H1 (cell line): ENCODE results near the gene SHH. TPM values are rescaled to one million over a fixed set of nuclear protein-coding genes. Genes with fewer than 3 reads are reported as not detected.

ENCODE experiments used
- CTCF ChIA-PET: fragments of 300-600 bp; sonication (Branson Sonifier 250); formaldehyde crosslinking; loops from one replicate; lab custom pipeline; 2021; ENCODE audit not compliant: partially characterized antibody; lab: Charles Lee
- POLR2A ChIA-PET: fragments of 300-600 bp; sonication (Branson Sonifier 250); formaldehyde crosslinking; loops from one replicate; lab custom pipeline; 2021; ENCODE audit warnings: inconsistent platforms; ENCODE audit not compliant: partially characterized antibody; lab: Charles Lee
- DNase-seq, 2 experiments: peaks; one replicate each; pipeline versions ENCODE4 v3.0.0 to v3.0.0-alpha.2; 2010 to 2022; ENCODE audit warnings: low spot score in 2 of 2, low read depth in 1 of 2, mixed read lengths in 1 of 2
- FAIRE-seq: peaks from 2 replicates; lab custom pipeline; 2011; peaks lifted over from hg19 to GRCh38; lab: Jason Lieb, UNC
- H2AFZ ChIP-seq: 2 replicates; pipeline ENCODE4 v1.8.1; 2012; ENCODE audit warnings: low read length, inconsistent platforms
- H2AK5ac ChIP-seq: 2 replicates; pipeline ENCODE4 v1.6.1; 2013; ENCODE audit warnings: low read depth, low read length
- H2BK120ac ChIP-seq: replicated peaks from 2 replicates; pipeline ENCODE3; 2013; ENCODE audit warnings: low read depth, low read length, inconsistent platforms
- H2BK12ac ChIP-seq: 2 replicates; pipeline ENCODE4 v1.6.1; 2013; ENCODE audit warnings: low read depth, low read length
- H2BK15ac ChIP-seq: 2 replicates; pipeline ENCODE4 v1.6.1; 2013; ENCODE audit warnings: low read length
- H2BK20ac ChIP-seq: 2 replicates; pipeline ENCODE4 v1.6.1; 2013; ENCODE audit warnings: low read length
- H2BK5ac ChIP-seq: 2 replicates; pipeline ENCODE4 v1.6.1; 2013; ENCODE audit warnings: low read depth, low read length
- H3K14ac ChIP-seq: 2 replicates; pipeline ENCODE4 v1.6.1; 2013; ENCODE audit warnings: inconsistent platforms; ENCODE audit not compliant: insufficient read length
- H3K18ac ChIP-seq: 2 replicates; pipeline ENCODE4 v1.6.1; 2013; ENCODE audit warnings: low read length; ENCODE audit errors: extremely low read depth
- H3K23ac ChIP-seq: 2 replicates; pipeline ENCODE4 v1.6.1; 2013; ENCODE audit warnings: inconsistent platforms; ENCODE audit not compliant: insufficient read length
- H3K23me2 ChIP-seq: 2 replicates; pipeline ENCODE4 v1.6.1; 2013; ENCODE audit warnings: low read depth, low read length
- H3K27ac ChIP-seq: 2 replicates; pipeline ENCODE4 v1.6.1; 2011; ENCODE audit warnings: low read depth, low read length, inconsistent platforms
- H3K27me3 ChIP-seq, 4 experiments: replicated peaks in 1 of 4; 1 replicate in 1 of 4; 2 replicates in 3 of 4; pipeline versions ENCODE4 v1.6.1 to v1.8.1; 2011 to 2013; ENCODE audit warnings: low read length in 3 of 4, mild to moderate bottlenecking in 3 of 4, inconsistent platforms in 2 of 4, mixed read lengths in 2 of 4, moderate library complexity in 1 of 4; ENCODE audit not compliant: control insufficient read depth in 3 of 4, insufficient read depth in 3 of 4; ENCODE audit errors: extremely low read depth in 1 of 4
- H3K36me3 ChIP-seq, 4 experiments: 2 replicates each; pipeline versions ENCODE4 v1.6.1 to v1.8.1; 2011 to 2013; ENCODE audit warnings: mild to moderate bottlenecking in 4 of 4, low read length in 3 of 4, moderate library complexity in 2 of 4, control low read depth in 1 of 4, inconsistent platforms in 1 of 4; ENCODE audit not compliant: insufficient read depth in 4 of 4, control insufficient read depth in 2 of 4
- H3K4ac ChIP-seq: replicated peaks from 2 replicates; pipeline ENCODE3; 2013; ENCODE audit warnings: low read length, low read depth, mixed read lengths, inconsistent platforms; ENCODE audit not compliant: insufficient read length
- H3K4me1 ChIP-seq, 4 experiments: replicated peaks in 1 of 4; 1 replicate in 1 of 4; 2 replicates in 3 of 4; pipeline versions ENCODE4 v1.6.1 to v1.8.1; 2011 to 2013; ENCODE audit warnings: low read length in 3 of 4, inconsistent platforms in 2 of 4, mixed read lengths in 1 of 4; ENCODE audit not compliant: insufficient read depth in 4 of 4, control insufficient read depth in 3 of 4
- H3K4me2 ChIP-seq, 2 experiments: 2 replicates each; pipeline versions ENCODE4 v1.6.1 to v1.8.1; 2011 to 2013; ENCODE audit warnings: low read depth in 2 of 2, low read length in 2 of 2, control low read depth in 1 of 2, inconsistent platforms in 1 of 2, mild to moderate bottlenecking in 1 of 2; ENCODE audit not compliant: insufficient read depth in 1 of 2
- H3K4me3 ChIP-seq, 4 experiments: fragments of 200-600, 300-600 bp in 1 of 4; sonication (generic), shearing (Covaris generic), sonication (Bioruptor Twin) in 1 of 4; 2 replicates each; pipeline versions ENCODE4 v1.5.1 to v1.8.1; 2011 to 2016; ENCODE audit warnings: low read length in 4 of 4, low read depth in 3 of 4, control low read depth in 2 of 4, inconsistent platforms in 2 of 4, mild to moderate bottlenecking in 2 of 4, mixed read lengths in 1 of 4, moderate library complexity in 1 of 4; ENCODE audit not compliant: insufficient read depth in 2 of 4; ENCODE audit errors: extremely low read depth in 1 of 4
- H3K56ac ChIP-seq: replicated peaks from 2 replicates; pipeline ENCODE3; 2013; ENCODE audit warnings: low read depth, mild to moderate bottlenecking, mixed read lengths, low read length, inconsistent platforms; ENCODE audit not compliant: insufficient read length
- H3K79me1 ChIP-seq: 2 replicates; pipeline ENCODE4 v1.6.1; 2013; ENCODE audit warnings: low read depth, low read length, control low read depth
- H3K79me2 ChIP-seq, 2 experiments: 2 replicates each; pipeline versions ENCODE4 v1.6.1 to v1.8.1; 2012 to 2013; ENCODE audit warnings: low read length in 2 of 2, mild to moderate bottlenecking in 2 of 2, inconsistent platforms in 1 of 2; ENCODE audit not compliant: insufficient read depth in 2 of 2, control insufficient read depth in 1 of 2
- H3K9ac ChIP-seq, 4 experiments: replicated peaks in 1 of 4; 1 replicate in 1 of 4; 2 replicates in 3 of 4; pipeline versions ENCODE4 v1.6.1 to v1.8.1; 2011 to 2013; ENCODE audit warnings: low read depth in 3 of 4, low read length in 3 of 4, control low read depth in 2 of 4, mild to moderate bottlenecking in 2 of 4, moderate library complexity in 2 of 4, inconsistent platforms in 1 of 4; ENCODE audit errors: extremely low read depth in 1 of 4
- H3K9me3 ChIP-seq, 2 experiments: 2 replicates each; pipeline versions ENCODE4 v1.6.1 to v1.8.1; 2012 to 2013; ENCODE audit warnings: mild to moderate bottlenecking in 2 of 2, moderate library complexity in 2 of 2, control low read depth in 1 of 2, inconsistent platforms in 1 of 2, low read depth in 1 of 2, low read length in 1 of 2, mixed read lengths in 1 of 2; ENCODE audit not compliant: insufficient read depth in 2 of 2
- H4K20me1 ChIP-seq, 2 experiments: replicated peaks in 1 of 2; 2 replicates each; pipeline versions ENCODE3 to v1.8.1; 2011 to 2013; ENCODE audit warnings: inconsistent platforms in 2 of 2, low read length in 2 of 2, mild to moderate bottlenecking in 1 of 2; ENCODE audit not compliant: insufficient read depth in 2 of 2, control insufficient read depth in 1 of 2
- H4K5ac ChIP-seq: 2 replicates; pipeline ENCODE4 v1.6.1; 2013; ENCODE audit warnings: low read length, low read depth, mixed read lengths, inconsistent platforms; ENCODE audit not compliant: insufficient read length
- H4K8ac ChIP-seq: 2 replicates; pipeline ENCODE4 v1.8.0; 2013; ENCODE audit warnings: mild to moderate bottlenecking, moderate library complexity, low read length, inconsistent platforms; ENCODE audit not compliant: insufficient read depth; ENCODE audit errors: extremely low read depth
- H4K91ac ChIP-seq: replicated peaks from 2 replicates; pipeline ENCODE3; 2013; ENCODE audit warnings: low read length, mixed read lengths, inconsistent platforms; ENCODE audit not compliant: insufficient read length
- ASH2L ChIP-seq: fragments of 200-600, 300-600 bp; sonication (generic); IDR thresholded peaks from one replicate; pipeline ENCODE4 v1.7.1; 2017; ENCODE audit warnings: low read length
- BRCA1 ChIP-seq: IDR thresholded peaks from 2 replicates; pipeline ENCODE4 v1.6.1; 2012; ENCODE audit warnings: low read depth, low read length, improper control_type of control experiment
- CBX5 ChIP-seq: fragments of 300-800, 300-1000 bp; sonication (generic); IDR thresholded peaks from 2 replicates; pipeline ENCODE4 v1.7.1; 2016; ENCODE audit warnings: antibody characterized with exemption, low read length, low read depth
- KDM5A ChIP-seq: fragments of 200-600 bp; IDR thresholded peaks from 2 replicates; pipeline ENCODE4 v1.7.1; 2012; ENCODE audit warnings: mild to moderate bottlenecking, low read length, inconsistent platforms, mixed read lengths
- POLR2AphosphoS5 ChIP-seq: IDR thresholded peaks from 2 replicates; pipeline ENCODE4 v1.6.1; 2011; ENCODE audit warnings: low read depth, low read length
- SRF ChIP-seq: IDR thresholded peaks from 2 replicates; pipeline ENCODE4 v1.6.1; 2011; ENCODE audit warnings: mild to moderate bottlenecking, low read depth, low read length, moderate library complexity
- TBP ChIP-seq: IDR thresholded peaks from 2 replicates; pipeline ENCODE4 v1.6.1; 2011; ENCODE audit warnings: low read depth, low read length, improper control_type of control experiment
- WGBS, 2 experiments: shearing (Covaris generic) in 1 of 2; methylation state at CpG; one replicate each; pipeline versions ENCODE4 v1.1.6 to v1.1.7; 2013 to 2015; ENCODE audit warnings: low lambda C conversion rate in 2 of 2, mixed read lengths in 2 of 2, inconsistent platforms in 1 of 2, low coverage in 1 of 2, missing lambda C conversion rate in 1 of 2; ENCODE audit not compliant: insufficient replicate concordance in 2 of 2, insufficient coverage in 1 of 2, insufficient read length in 1 of 2; ENCODE audit errors: extremely low coverage in 1 of 2, missing lambda C conversion rate in 1 of 2; 5-methylcytosine and 5-hydroxymethylcytosine counted together
- polyA plus RNA-seq, 7 experiments: library from polyadenylated mRNA; depleted of rRNA in 3 of 7; stranded (reverse) in 5 of 7; unstranded in 2 of 7; fragments of >200 nt in 5 of 7; fragments of 200-250 nt in 2 of 7; gene quantifications; 1 replicate in 5 of 7; 2 replicates in 1 of 7; 4 replicates in 1 of 7; pipeline versions ENCODE4 v1.2.1 to v1.2.3, GENCODE V29; 2011 to 2013; ENCODE audit warnings: missing spikeins in 2 of 7, mixed read lengths in 2 of 7
- total RNA-seq: library from RNA; stranded (reverse); fragmentation: NEBNext Ultra II Directional; extraction: Animal tissue kit (Norgen Biotek cat#: 25700); gene quantifications from 2 replicates; pipeline ENCODE4 v1.2.1, GENCODE V29; 2021

The SHH gene
- total and polyA plus RNA-seq, 2 of the 8 experiments (the other 6 are each of a cell fraction or from before 2014, with no cell fraction given) = not detected

- H3K4me2 ChIP-seq = no peak overlapping the region
- H3K36me3 ChIP-seq = peaks cover 11 to 43% (median 31%) of the 10 kb centered on the region in 4 experiments; a peak in 7 of 8 replicates
- no peak overlapping the region for H4K8ac ChIP-seq
- no peak overlapping the region for H4K91ac ChIP-seq
- no peak overlapping the region for H2AK5ac ChIP-seq
- no peak overlapping the region for H2BK20ac ChIP-seq
- H2AFZ ChIP-seq = no peak overlapping the region
- no peaks in the 10 kb centered on the region for H3K23me2 ChIP-seq
- POLR2A ChIA-PET = no interaction called here
- H2BK15ac ChIP-seq = no peak overlapping the region
- H4K20me1 ChIP-seq = peaks cover 2 to 14% of the 10 kb centered on the region in 2 experiments
- H3K23ac ChIP-seq = no peak overlapping the region
- H3K56ac ChIP-seq = no peak overlapping the region
- TF ChIP-seq TBP = no peak
- no peak for TF ChIP-seq KDM5A
- TF ChIP-seq CBX5 = no peak
- TF ChIP-seq BRCA1 = no peak
- TF ChIP-seq POLR2AphosphoS5 = no peak
- no peak for TF ChIP-seq ASH2L
- no peak for TF ChIP-seq SRF
- no peak overlapping the region for H2BK12ac ChIP-seq
- H2BK120ac ChIP-seq = no peak overlapping the region
- no peak overlapping the region for H3K4ac ChIP-seq
- no peaks in the 10 kb centered on the region for H3K9me3 ChIP-seq
- no peak overlapping the region for H3K14ac ChIP-seq
- peaks cover 0 to 2% (median 0%) of the 10 kb centered on the region in 4 experiments; a peak in 2 of 7 replicates for H3K4me1 ChIP-seq
- CTCF ChIA-PET = interaction anchor here (0.6 to 2.9 kb wide), 32 partner anchors 9 to 1515 kb away, joined by 3 to 22 read pairs (median 4); no protein-coding TSS in a partner anchor
- no peak overlapping the region for H3K4me3 ChIP-seq
- H3K18ac ChIP-seq = no peak overlapping the region
- H3K9ac ChIP-seq = no peak overlapping the region
- H3K27me3 ChIP-seq = no peaks in the 10 kb centered on the region
- no peak overlapping the region for H3K27ac ChIP-seq
- DNase-seq (no peak), FAIRE-seq (no peak)
- H3K79me1 ChIP-seq = peaks cover 9% of the 10 kb centered on the region
- 85% methylated on average over 12 of the region's 12 CpGs; no CpG with 5 or more reads in 1 of the 2 experiments for WGBS, 2 experiments
- peaks cover 3 to 10% of the 10 kb centered on the region in 2 experiments; a peak in 3 of 4 replicates for H3K79me2 ChIP-seq
- H4K5ac ChIP-seq = no peak overlapping the region
- no peak overlapping the region for H2BK5ac ChIP-seq
Observed at GRCh38 chr7:155766966-155767916, 45.0 kb downstream of the SHH start.
